HEK293 (cell line): ENCODE data around the gene GLCCI1.

ENCODE experiments used
- CTCF ChIA-PET: fragments of 350-600 bp; formaldehyde crosslinking; extraction: SDS; loops from one replicate; lab custom pipeline; 2021; ENCODE audit warnings: antibody characterized with exemption; lab: Yijun Ruan, JAX
- POLR2A ChIA-PET: fragments of 300-600 bp; formaldehyde crosslinking; extraction: SDS; loops from one replicate; lab custom pipeline; 2020; ENCODE audit warnings: antibody characterized with exemption, inconsistent platforms; lab: Yijun Ruan, JAX
- H3K27ac ChIP-seq: fragments of 200-500 bp; sonication (Bioruptor generic); 2 replicates; pipeline ENCODE4 v1.5.1; 2014; ENCODE audit warnings: low read depth, low read length, control low read depth, inconsistent platforms; ENCODE audit errors: extremely low read depth
- H3K36me3 ChIP-seq, 2 experiments: fragments of 200-500 bp in 1 of 2; sonication (Bioruptor generic) in 1 of 2; 1 replicate in 1 of 2; 2 replicates in 1 of 2; pipeline ENCODE4 v1.5.1; 2014 to 2017; ENCODE audit warnings: inconsistent platforms in 2 of 2, low read length in 2 of 2; ENCODE audit not compliant: control insufficient read depth in 2 of 2, insufficient read depth in 1 of 2
- H3K4me1 ChIP-seq: fragments of 200-500 bp; sonication (Bioruptor generic); 2 replicates; pipeline ENCODE4 v1.5.1; 2014; ENCODE audit warnings: mild to moderate bottlenecking, low read length, inconsistent platforms; ENCODE audit not compliant: control insufficient read depth, insufficient read depth
- H3K4me3 ChIP-seq: 2 replicates; pipeline ENCODE4 v1.5.1; 2011; ENCODE audit warnings: low read depth, mild to moderate bottlenecking, control low read depth, low read length, moderate library complexity
- H3K9me3 ChIP-seq: fragments of 200-500 bp; sonication (Bioruptor generic); 2 replicates; pipeline ENCODE4 v1.5.1; 2014; ENCODE audit warnings: low read depth, low read length, inconsistent platforms; ENCODE audit not compliant: control insufficient read depth, insufficient read depth
- HIC1 ChIP-seq: fragments of 450-650 bp; formaldehyde crosslinking; IDR thresholded peaks from 2 replicates; pipeline ENCODE4 v1.5.1; 2016; ENCODE audit warnings: missing biosample characterization, missing genetic modification characterization
- RBAK ChIP-seq: fragments of 450-650 bp; formaldehyde crosslinking; IDR thresholded peaks from 2 replicates; pipeline ENCODE4 v1.5.1; 2016; ENCODE audit warnings: missing biosample characterization, missing genetic modification characterization
- SCRT2 ChIP-seq: fragments of 450-650 bp; formaldehyde crosslinking; IDR thresholded peaks from 2 replicates; pipeline ENCODE4 v1.5.1; 2016; ENCODE audit warnings: missing biosample characterization, missing genetic modification characterization
- YY2 ChIP-seq: fragments of 450-650 bp; formaldehyde crosslinking; IDR thresholded peaks from 2 replicates; pipeline ENCODE4 v1.5.1; 2016; ENCODE audit warnings: missing biosample characterization, missing genetic modification characterization
- ZBTB6 ChIP-seq: fragments of 450-650 bp; formaldehyde crosslinking; IDR thresholded peaks from 2 replicates; pipeline ENCODE4 v1.5.1; 2017; ENCODE audit warnings: missing biosample characterization, missing genetic modification characterization
- ZNF10 ChIP-seq: fragments of 450-650 bp; formaldehyde crosslinking; IDR thresholded peaks from 2 replicates; pipeline ENCODE4 v1.5.1; 2017; ENCODE audit warnings: missing biosample characterization, missing genetic modification characterization
- ZNF16 ChIP-seq: fragments of 450-650 bp; formaldehyde crosslinking; IDR thresholded peaks from 2 replicates; pipeline ENCODE4 v1.5.1; 2016; ENCODE audit warnings: low read depth, missing biosample characterization, missing genetic modification characterization
- ZNF175 ChIP-seq: fragments of 450-650 bp; formaldehyde crosslinking; IDR thresholded peaks from 2 replicates; pipeline ENCODE4 v1.5.1; 2016; ENCODE audit warnings: missing biosample characterization, missing genetic modification characterization
- ZNF202 ChIP-seq: fragments of 450-650 bp; formaldehyde crosslinking; IDR thresholded peaks from 2 replicates; pipeline ENCODE4 v1.5.1; 2016; ENCODE audit warnings: missing biosample characterization, missing genetic modification characterization, borderline replicate concordance
- ZNF324 ChIP-seq: fragments of 450-650 bp; formaldehyde crosslinking; IDR thresholded peaks from 2 replicates; pipeline ENCODE4 v1.5.1; 2016; ENCODE audit warnings: missing biosample characterization, missing genetic modification characterization
- ZNF354C ChIP-seq: fragments of 450-650 bp; formaldehyde crosslinking; IDR thresholded peaks from 2 replicates; pipeline ENCODE4 v1.5.1; 2016; ENCODE audit warnings: missing biosample characterization, missing genetic modification characterization, low read depth, borderline replicate concordance
- ZNF391 ChIP-seq: fragments of 450-650 bp; formaldehyde crosslinking; IDR thresholded peaks from 2 replicates; pipeline ENCODE4 v1.5.1; 2016; ENCODE audit warnings: low read depth, missing biosample characterization, missing genetic modification characterization, borderline replicate concordance
- ZNF600 ChIP-seq: fragments of 450-650 bp; formaldehyde crosslinking; IDR thresholded peaks from 2 replicates; pipeline ENCODE4 v1.5.1; 2016; ENCODE audit warnings: missing biosample characterization, missing genetic modification characterization
- ZNF621 ChIP-seq: fragments of 450-650 bp; formaldehyde crosslinking; IDR thresholded peaks from 2 replicates; pipeline ENCODE4 v1.5.1; 2017; ENCODE audit warnings: missing biosample characterization, missing genetic modification characterization
- ZNF624 ChIP-seq: fragments of 450-650 bp; formaldehyde crosslinking; IDR thresholded peaks from 2 replicates; pipeline ENCODE4 v1.5.1; 2017; ENCODE audit warnings: missing biosample characterization, missing genetic modification characterization
- TF ChIP-seq, protein P1 (sequence below): fragments of 450-650 bp; formaldehyde crosslinking; IDR thresholded peaks from 2 replicates; pipeline ENCODE4 v1.5.1; 2016; ENCODE audit warnings: missing biosample characterization, missing genetic modification characterization
- TF ChIP-seq, protein P2 (sequence below): fragments of 450-650 bp; formaldehyde crosslinking; IDR thresholded peaks from 2 replicates; pipeline ENCODE4 v1.5.1; 2016; ENCODE audit warnings: missing biosample characterization, missing genetic modification characterization
- TF ChIP-seq, protein P3 (sequence below): fragments of 450-650 bp; formaldehyde crosslinking; IDR thresholded peaks from 2 replicates; pipeline ENCODE4 v1.5.1; 2016; ENCODE audit warnings: missing biosample characterization, missing genetic modification characterization
- TF ChIP-seq, protein P4 (sequence below): sonication (generic); formaldehyde crosslinking; IDR thresholded peaks from 2 replicates; pipeline ENCODE4 v1.8.1; 2022; ENCODE audit warnings: mild to moderate bottlenecking, moderate library complexity, missing genetic modification reagents
- TF ChIP-seq, protein P5 (sequence below): fragments of 450-650 bp; formaldehyde crosslinking; IDR thresholded peaks from 2 replicates; pipeline ENCODE4 v1.5.1; 2016; ENCODE audit warnings: missing biosample characterization, missing genetic modification characterization
- TF ChIP-seq, protein P6 (sequence below): fragments of 450-650 bp; formaldehyde crosslinking; IDR thresholded peaks from 2 replicates; pipeline ENCODE4 v1.5.1; 2016; ENCODE audit warnings: missing biosample characterization, missing genetic modification characterization, low read depth

GLCCI1 gene

GRCh38 chr7:7984424-7984823 is 15.8 kb downstream of the GLCCI1 start:
- Histone ChIP-seq H3K9me3 (no peaks in the 10 kb centered on the region), H3K4me3 (no peak overlapping the region), H3K36me3 (no peaks in the 10 kb centered on the region), H3K27ac (no peak overlapping the region), H3K4me1 (peaks cover 5% of the 10 kb centered on the region)
- POLR2A ChIA-PET = no interaction called here
- CTCF ChIA-PET = no interaction called here
- TF ChIP-seq RBAK (tag by site-specific recombination) (no peak), ZNF391 (no peak), ZBTB6 (tag by site-specific recombination) (no peak), ZNF324 (tag by site-specific recombination) (no peak), SCRT2 (tag by site-specific recombination) (no peak), ZNF10 (tag by site-specific recombination) (no peak)
- TF ChIP-seq, protein P1, sequence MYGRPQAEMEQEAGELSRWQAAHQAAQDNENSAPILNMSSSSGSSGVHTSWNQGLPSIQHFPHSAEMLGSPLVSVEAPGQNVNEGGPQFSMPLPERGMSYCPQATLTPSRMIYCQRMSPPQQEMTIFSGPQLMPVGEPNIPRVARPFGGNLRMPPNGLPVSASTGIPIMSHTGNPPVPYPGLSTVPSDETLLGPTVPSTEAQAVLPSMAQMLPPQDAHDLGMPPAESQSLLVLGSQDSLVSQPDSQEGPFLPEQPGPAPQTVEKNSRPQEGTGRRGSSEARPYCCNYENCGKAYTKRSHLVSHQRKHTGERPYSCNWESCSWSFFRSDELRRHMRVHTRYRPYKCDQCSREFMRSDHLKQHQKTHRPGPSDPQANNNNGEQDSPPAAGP (tag by site-specific recombination) = no peak
- TF ChIP-seq, protein P2, sequence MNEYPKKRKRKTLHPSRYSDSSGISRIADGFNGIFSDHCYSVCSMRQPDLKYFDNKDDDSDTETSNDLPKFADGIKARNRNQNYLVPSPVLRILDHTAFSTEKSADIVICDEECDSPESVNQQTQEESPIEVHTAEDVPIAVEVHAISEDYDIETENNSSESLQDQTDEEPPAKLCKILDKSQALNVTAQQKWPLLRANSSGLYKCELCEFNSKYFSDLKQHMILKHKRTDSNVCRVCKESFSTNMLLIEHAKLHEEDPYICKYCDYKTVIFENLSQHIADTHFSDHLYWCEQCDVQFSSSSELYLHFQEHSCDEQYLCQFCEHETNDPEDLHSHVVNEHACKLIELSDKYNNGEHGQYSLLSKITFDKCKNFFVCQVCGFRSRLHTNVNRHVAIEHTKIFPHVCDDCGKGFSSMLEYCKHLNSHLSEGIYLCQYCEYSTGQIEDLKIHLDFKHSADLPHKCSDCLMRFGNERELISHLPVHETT = no peak
- TF ChIP-seq, all 188 proteins: peak for 0

- H3K4me1 ChIP-seq = peaks cover 5% of the 10 kb centered on the region; the same call in 1 of the 2 replicates
- H3K4me3 ChIP-seq = no peak overlapping the region
- ChIA-PET CTCF (no interaction called here), POLR2A (no interaction called here)
- no peaks in the 10 kb centered on the region for H3K9me3 ChIP-seq
- no peaks in the 10 kb centered on the region for H3K36me3 ChIP-seq
- no peak overlapping the region for H3K27ac ChIP-seq
- no peak for TF ChIP-seq HIC1 (tag by site-specific recombination)
- TF ChIP-seq ZNF624 (tag by site-specific recombination) = no peak
- TF ChIP-seq, protein P3, sequence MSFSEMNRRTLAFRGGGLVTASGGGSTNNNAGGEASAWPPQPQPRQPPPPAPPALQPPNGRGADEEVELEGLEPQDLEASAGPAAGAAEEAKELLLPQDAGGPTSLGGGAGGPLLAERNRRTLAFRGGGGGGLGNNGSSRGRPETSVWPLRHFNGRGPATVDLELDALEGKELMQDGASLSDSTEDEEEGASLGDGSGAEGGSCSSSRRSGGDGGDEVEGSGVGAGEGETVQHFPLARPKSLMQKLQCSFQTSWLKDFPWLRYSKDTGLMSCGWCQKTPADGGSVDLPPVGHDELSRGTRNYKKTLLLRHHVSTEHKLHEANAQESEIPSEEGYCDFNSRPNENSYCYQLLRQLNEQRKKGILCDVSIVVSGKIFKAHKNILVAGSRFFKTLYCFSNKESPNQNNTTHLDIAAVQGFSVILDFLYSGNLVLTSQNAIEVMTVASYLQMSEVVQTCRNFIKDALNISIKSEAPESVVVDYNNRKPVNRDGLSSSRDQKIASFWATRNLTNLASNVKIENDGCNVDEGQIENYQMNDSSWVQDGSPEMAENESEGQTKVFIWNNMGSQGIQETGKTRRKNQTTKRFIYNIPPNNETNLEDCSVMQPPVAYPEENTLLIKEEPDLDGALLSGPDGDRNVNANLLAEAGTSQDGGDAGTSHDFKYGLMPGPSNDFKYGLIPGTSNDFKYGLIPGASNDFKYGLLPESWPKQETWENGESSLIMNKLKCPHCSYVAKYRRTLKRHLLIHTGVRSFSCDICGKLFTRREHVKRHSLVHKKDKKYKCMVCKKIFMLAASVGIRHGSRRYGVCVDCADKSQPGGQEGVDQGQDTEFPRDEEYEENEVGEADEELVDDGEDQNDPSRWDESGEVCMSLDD (tag by site-specific recombination) = no peak
- TF ChIP-seq ZNF621 = no peak
- TF ChIP-seq, protein P4, sequence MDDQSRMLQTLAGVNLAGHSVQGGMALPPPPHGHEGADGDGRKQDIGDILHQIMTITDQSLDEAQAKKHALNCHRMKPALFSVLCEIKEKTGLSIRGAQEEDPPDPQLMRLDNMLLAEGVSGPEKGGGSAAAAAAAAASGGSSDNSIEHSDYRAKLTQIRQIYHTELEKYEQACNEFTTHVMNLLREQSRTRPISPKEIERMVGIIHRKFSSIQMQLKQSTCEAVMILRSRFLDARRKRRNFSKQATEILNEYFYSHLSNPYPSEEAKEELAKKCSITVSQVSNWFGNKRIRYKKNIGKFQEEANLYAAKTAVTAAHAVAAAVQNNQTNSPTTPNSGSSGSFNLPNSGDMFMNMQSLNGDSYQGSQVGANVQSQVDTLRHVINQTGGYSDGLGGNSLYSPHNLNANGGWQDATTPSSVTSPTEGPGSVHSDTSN (CRISPR knock-in tag) = no peak
- no peak for TF ChIP-seq ZNF175 (tag by site-specific recombination)
- TF ChIP-seq, protein P5, sequence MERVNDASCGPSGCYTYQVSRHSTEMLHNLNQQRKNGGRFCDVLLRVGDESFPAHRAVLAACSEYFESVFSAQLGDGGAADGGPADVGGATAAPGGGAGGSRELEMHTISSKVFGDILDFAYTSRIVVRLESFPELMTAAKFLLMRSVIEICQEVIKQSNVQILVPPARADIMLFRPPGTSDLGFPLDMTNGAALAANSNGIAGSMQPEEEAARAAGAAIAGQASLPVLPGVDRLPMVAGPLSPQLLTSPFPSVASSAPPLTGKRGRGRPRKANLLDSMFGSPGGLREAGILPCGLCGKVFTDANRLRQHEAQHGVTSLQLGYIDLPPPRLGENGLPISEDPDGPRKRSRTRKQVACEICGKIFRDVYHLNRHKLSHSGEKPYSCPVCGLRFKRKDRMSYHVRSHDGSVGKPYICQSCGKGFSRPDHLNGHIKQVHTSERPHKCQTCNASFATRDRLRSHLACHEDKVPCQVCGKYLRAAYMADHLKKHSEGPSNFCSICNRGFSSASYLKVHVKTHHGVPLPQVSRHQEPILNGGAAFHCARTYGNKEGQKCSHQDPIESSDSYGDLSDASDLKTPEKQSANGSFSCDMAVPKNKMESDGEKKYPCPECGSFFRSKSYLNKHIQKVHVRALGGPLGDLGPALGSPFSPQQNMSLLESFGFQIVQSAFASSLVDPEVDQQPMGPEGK = no peak
- TF ChIP-seq, protein P6, sequence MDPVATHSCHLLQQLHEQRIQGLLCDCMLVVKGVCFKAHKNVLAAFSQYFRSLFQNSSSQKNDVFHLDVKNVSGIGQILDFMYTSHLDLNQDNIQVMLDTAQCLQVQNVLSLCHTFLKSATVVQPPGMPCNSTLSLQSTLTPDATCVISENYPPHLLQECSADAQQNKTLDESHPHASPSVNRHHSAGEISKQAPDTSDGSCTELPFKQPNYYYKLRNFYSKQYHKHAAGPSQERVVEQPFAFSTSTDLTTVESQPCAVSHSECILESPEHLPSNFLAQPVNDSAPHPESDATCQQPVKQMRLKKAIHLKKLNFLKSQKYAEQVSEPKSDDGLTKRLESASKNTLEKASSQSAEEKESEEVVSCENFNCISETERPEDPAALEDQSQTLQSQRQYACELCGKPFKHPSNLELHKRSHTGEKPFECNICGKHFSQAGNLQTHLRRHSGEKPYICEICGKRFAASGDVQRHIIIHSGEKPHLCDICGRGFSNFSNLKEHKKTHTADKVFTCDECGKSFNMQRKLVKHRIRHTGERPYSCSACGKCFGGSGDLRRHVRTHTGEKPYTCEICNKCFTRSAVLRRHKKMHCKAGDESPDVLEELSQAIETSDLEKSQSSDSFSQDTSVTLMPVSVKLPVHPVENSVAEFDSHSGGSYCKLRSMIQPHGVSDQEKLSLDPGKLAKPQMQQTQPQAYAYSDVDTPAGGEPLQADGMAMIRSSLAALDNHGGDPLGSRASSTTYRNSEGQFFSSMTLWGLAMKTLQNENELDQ (tag by site-specific recombination) = no peak
- TF ChIP-seq ZNF202 (tag by site-specific recombination) = no peak
- no peak for TF ChIP-seq ZNF600
- no peak for TF ChIP-seq ZNF354C (tag by site-specific recombination)
- no peak for TF ChIP-seq YY2 (tag by site-specific recombination)
- no peak for TF ChIP-seq ZNF16 (tag by site-specific recombination)
Observed at GRCh38 chr7:7988706-7989105, 20.1 kb downstream of the GLCCI1 start.
